K562 (cell line): ENCODE measurements around the gene GPSM3. TPM values are rescaled to one million over a fixed set of nuclear protein-coding genes. Genes with fewer than 3 reads are reported as not detected.

ENCODE experiments used
- EGR1 ChIP-seq: fragments of 450-650 bp; conservative IDR thresholded peaks from 2 replicates; pipeline ENCODE4 v1.6.1; 2017; ENCODE audit warnings: mild to moderate bottlenecking
- FOXK2 ChIP-seq, 2 experiments: fragments of 450-650 bp; IDR thresholded peaks in 1 of 2; conservative IDR thresholded peaks in 1 of 2; 2 replicates each; pipeline ENCODE4 v1.6.1; 2016; ENCODE audit warnings: low read depth in 2 of 2, mild to moderate bottlenecking in 1 of 2
- HDAC2 ChIP-seq: fragments of 450-650 bp; IDR thresholded peaks from 2 replicates; pipeline ENCODE4 v1.6.1; 2016; ENCODE audit warnings: mild to moderate bottlenecking
- KDM4B ChIP-seq, 2 experiments: fragments of 450-650 bp in 1 of 2; sonication (generic) in 1 of 2; IDR thresholded peaks; 2 replicates each; pipeline ENCODE4 v1.6.1; 2016 to 2017; ENCODE audit warnings: borderline replicate concordance in 2 of 2, antibody characterized with exemption in 1 of 2, low read depth in 1 of 2, mild to moderate bottlenecking in 1 of 2
- KLF6 ChIP-seq: fragments of 250-450 bp; sonication (Bioruptor Pico); IDR thresholded peaks from 2 replicates; pipeline ENCODE4 v1.4.0; 2020; ENCODE audit warnings: mild to moderate bottlenecking, moderate library complexity, borderline replicate concordance
- MLLT1 ChIP-seq, 2 experiments: fragments of 450-650 bp; IDR thresholded peaks; 2 replicates each; pipeline ENCODE4 v1.6.1; 2016
- MTA2 ChIP-seq: fragments of 450-650 bp; IDR thresholded peaks from 2 replicates; pipeline ENCODE4 v1.6.1; 2016; ENCODE audit warnings: low read depth
- NCOA1 ChIP-seq: fragments of 450-650 bp; IDR thresholded peaks from 2 replicates; pipeline ENCODE4 v1.6.1; 2016; ENCODE audit warnings: low read depth
- POLR2AphosphoS5 ChIP-seq: IDR thresholded peaks from 2 replicates; pipeline ENCODE4 v1.6.1; 2011; ENCODE audit warnings: mild to moderate bottlenecking, low read depth, low read length, moderate library complexity; ENCODE audit not compliant: control insufficient read depth, insufficient read depth
- SIN3B ChIP-seq: fragments of 450-650 bp; IDR thresholded peaks from 2 replicates; pipeline ENCODE4 v1.6.1; 2017; ENCODE audit warnings: low read depth, mild to moderate bottlenecking, moderate library complexity
- TEAD4 ChIP-seq, 2 experiments: sonication (generic) in 1 of 2; formaldehyde crosslinking in 1 of 2; IDR thresholded peaks; 2 replicates each; pipeline versions ENCODE4 v1.6.1 to v1.8.0; 2012 to 2022; ENCODE audit warnings: borderline replicate concordance in 1 of 2, inconsistent platforms in 1 of 2, low read length in 1 of 2, mild to moderate bottlenecking in 1 of 2, missing genetic modification reagents in 1 of 2
- ZBTB7A ChIP-seq: IDR thresholded peaks from 2 replicates; pipeline ENCODE4 v1.6.1; 2011; ENCODE audit warnings: low read depth, mild to moderate bottlenecking, low read length, moderate library complexity, borderline replicate concordance; ENCODE audit not compliant: control insufficient read depth
- ZNF318 ChIP-seq, 2 experiments: fragments of 450-650 bp; IDR thresholded peaks; 2 replicates each; pipeline ENCODE4 v1.6.1; 2016; ENCODE audit warnings: mild to moderate bottlenecking in 2 of 2, borderline replicate concordance in 1 of 2, low read depth in 1 of 2, moderate library complexity in 1 of 2
- polyA plus RNA-seq, 8 experiments: library from polyadenylated mRNA; depleted of rRNA in 4 of 8; stranded (reverse) in 5 of 8; unstranded in 3 of 8; fragments of >200 nt; fragmentation: Nextera tagmentation in 2 of 8; fragmentation: Illumina TruSeq in 1 of 8; extraction: Ambion mirVana in 2 of 8; extraction: Trizol in 1 of 8; gene quantifications; 2 replicates each; pipeline versions ENCODE4 v1.2.1 to v1.2.3, GENCODE V29; 2011 to 2014; ENCODE audit warnings: inconsistent platforms in 1 of 8, missing spikeins in 1 of 8
- total RNA-seq, 7 experiments: library from RNA; depleted of rRNA in 6 of 7; stranded (reverse); fragments of >200 nt in 6 of 7; fragmentation: Illumina TruSeq in 2 of 7; extraction: Trizol in 2 of 7; gene quantifications; 2 replicates each; pipeline versions ENCODE4 v1.2.1 to v1.2.3, GENCODE V29; 2011 to 2021; ENCODE audit warnings: low replicate concordance in 1 of 7

Gene GPSM3
- total and polyA plus RNA-seq, 9 of the 15 experiments (the other 6 are each of a cell fraction or from before 2014, with no cell fraction given): 5.3 to 42.6 (median 24.4) TPM

DNA sequence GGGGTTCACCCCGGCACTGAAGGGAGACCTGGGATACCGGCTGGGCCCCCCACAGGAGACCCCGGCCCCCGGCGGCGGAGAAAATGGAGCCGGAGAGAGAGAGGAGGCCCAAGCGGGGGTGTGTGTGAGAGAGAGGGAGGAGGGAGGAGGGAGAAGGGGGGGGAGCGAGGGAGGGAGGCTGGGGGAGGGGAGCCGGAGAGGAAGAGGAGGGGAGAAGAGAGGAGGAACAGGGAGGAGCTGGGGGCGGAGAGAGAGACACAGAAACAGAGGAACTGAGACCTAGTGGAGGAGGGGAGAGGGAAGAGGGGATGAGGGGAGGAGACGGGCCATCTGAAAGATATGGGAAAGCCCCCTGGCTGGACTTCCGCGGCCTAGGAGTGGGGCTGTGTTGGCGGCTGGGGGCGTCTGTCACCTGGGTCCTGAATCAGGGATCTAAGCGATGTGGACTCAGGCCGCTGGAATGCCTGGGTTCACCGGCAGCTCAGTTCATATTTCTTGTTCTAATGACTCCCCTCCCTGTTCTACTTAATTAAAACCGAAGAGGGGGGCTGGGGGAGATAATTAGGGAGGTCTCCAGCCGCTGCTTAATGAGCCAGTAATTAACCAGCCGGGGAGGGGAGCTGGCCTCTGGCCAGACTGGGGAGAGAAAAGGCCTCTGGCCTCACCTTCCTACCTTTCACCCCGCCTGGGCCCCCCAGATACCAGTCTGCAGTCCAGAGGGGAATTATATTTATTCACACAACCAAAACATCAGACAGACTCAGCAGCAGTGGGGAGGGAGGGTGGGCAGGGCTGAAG, 2.2 kb downstream of the GPSM3 start, which contains the start of gene PBX2 (continued):
- TF ChIP-seq KLF6 (0 out of 2 replicates have a peak, but pooled peaks have one; percentile 16), TEAD4 (IDR thresholded peaks at IDR 0.05; ENCODE audit: low read length) (peak; percentile 36; the same call in 1 of the 2 replicates), TEAD4 (CRISPR knock-in tag; IDR thresholded peaks at IDR 0.05; ENCODE audit: borderline replicate concordance) (no peak), ZNF318 (IDR thresholded peaks at IDR 0.05; ENCODE audit: borderline replicate concordance in 1 of 2, low read depth in 1 of 2) (0 out of 4 replicates have a peak, but pooled peaks of 1 of the 2 experiments have one; percentile 32), MLLT1 (IDR thresholded peaks at IDR 0.05) (peak; percentile 70 to 87), KDM4B (IDR thresholded peaks at IDR 0.05; ENCODE audit: borderline replicate concordance in 2 of 2, low read depth in 1 of 2) (no peak; a peak in 1 of 4 replicates), NCOA1 (peak; percentile 61), ZBTB7A (peak; percentile 98), SIN3B (peak; percentile 34; the same call in 1 of the 2 replicates), FOXK2 (conservative IDR thresholded peaks at IDR 0.05 in 1 of 2, IDR thresholded peaks at IDR 0.05 in 1 of 2; ENCODE audit: low read depth in 2 of 2) (peak; percentile 71 to 82), MTA2 (peak; percentile 63), POLR2AphosphoS5 (peak; percentile 42; the same call in 1 of the 2 replicates), HDAC2 (peak; percentile 89), EGR1 (peak; percentile 94)
